Mucosa of descending colon (tissue), 3 donors: ENCODE measurements around the gene RGPD5. TPM values are rescaled to one million over a fixed set of nuclear protein-coding genes. Genes with fewer than 3 reads are reported as not detected.
"Not testable (repeated sequence)": the region's sequence is repeated elsewhere in the genome, so short reads cannot be mapped to it uniquely, and the experiment has no call there.

ENCODE experiments used
- ATAC-seq: fragments of 200-7000 bp; cut with Tn5 transposase; one replicate; pipeline ENCODE4 v1.9.1; 2020; ENCODE audit warnings: mild to moderate bottlenecking, moderate library complexity
- DNase-seq, 3 donors: peaks; one replicate each; pipeline ENCODE4 v3.0.0-alpha.2; 2020
- H3K36me3 ChIP-seq: fragments of 200-600 bp; one replicate; pipeline ENCODE4 v1.8.0; 2021; ENCODE audit warnings: low read depth, mild to moderate bottlenecking
- H3K4me1 ChIP-seq: fragments of 200-600 bp; one replicate; pipeline ENCODE4 v1.8.0; 2021; ENCODE audit warnings: low read depth, mild to moderate bottlenecking
- H3K4me3 ChIP-seq: fragments of 200-600 bp; one replicate; pipeline ENCODE4 v1.8.0; 2021; ENCODE audit warnings: mild to moderate bottlenecking
- H3K9me3 ChIP-seq: fragments of 200-600 bp; one replicate; pipeline ENCODE4 v1.8.0; 2021; ENCODE audit warnings: mild to moderate bottlenecking
- intact Hi-C, 2 donors: fragments of 100-400 bp; cut with DNase I in 1 of 2; cut with micrococcal nuclease in 1 of 2; formaldehyde crosslinking; loops; one replicate each; pipeline versions ENCODE4 v1.11.0 to v1.11.1; 2022; cut with DNase I, micrococcal nuclease
- long read RNA-seq, 2 donors: library from polyadenylated mRNA; unstranded; transcript quantifications; one replicate each; pipeline ENCODE4 v2.0.0, GENCODE V29; 2019 to 2021
- total RNA-seq, 3 donors: library from RNA; stranded (reverse); fragmentation: NEBNext Ultra II Directional in 2 of 3; extraction: Animal tissue kit (Norgen Biotek cat#: 25700) in 2 of 3; gene quantifications; one replicate each; pipeline versions ENCODE4 v1.2.1 to v1.2.4, GENCODE V29; 2021 to 2023
- donor health status: DM: no; HTN: no; CAD: no; lungs with moderate emphysema.
- donor health status: DM: no; HTN: no; CAD: no.
- donor health status: DM: no; HTN: yes; CAD: no.

Gene RGPD5
- total RNA-seq = 10 to 100 TPM; 30.9 to 55.2 (median 50.9) TPM
- long read RNA-seq, donor 1, partial matches to known transcripts = 3 of 4 reads
- long read RNA-seq, donor 1, other reads (novel, unspliced or antisense) = 1 of 4 reads
- long read RNA-seq, donor 2, partial matches to known transcripts = 0 of 1 reads
- long read RNA-seq, donor 2, other reads (novel, unspliced or antisense) = 1 of 1 reads

- intact Hi-C loops, H3K4me3 ChIP-seq, H3K4me1 ChIP-seq, H3K9me3 ChIP-seq, H3K36me3 ChIP-seq: not testable (repeated sequence)
- DNase-seq = peak in 1 of 3 donors; percentile 7
- peak; percentile 98 for ATAC-seq
Observed at GRCh38 chr2:109794074-109794737, at the start of gene RGPD5. RGPD5 (plus strand) TSS chr2:109794305; CDS start chr2:109794466, 161 bp downstream.

- H3K9me3 ChIP-seq, intact Hi-C loops, ATAC-seq, H3K36me3 ChIP-seq, DNase-seq, H3K4me1 ChIP-seq, H3K4me3 ChIP-seq: not testable (repeated sequence)
Observed at GRCh38 chr2:109751572-109751971, 42.5 kb upstream of the RGPD5 start.

- H3K4me1 ChIP-seq, DNase-seq, H3K4me3 ChIP-seq, H3K9me3 ChIP-seq, ATAC-seq, intact Hi-C loops, H3K36me3 ChIP-seq: not testable (repeated sequence)
Observed at GRCh38 chr2:109757163-109757824, 36.8 kb upstream of the RGPD5 start.

- H3K4me3 ChIP-seq = not testable (repeated sequence)
Observed at GRCh38 chr2:109760265-109761042, 33.7 kb upstream of the RGPD5 start.

GRCh38 chr2:109761043-109761454 is 33.1 kb upstream of the RGPD5 start:
- intact Hi-C loops, H3K36me3 ChIP-seq, DNase-seq, H3K4me1 ChIP-seq, H3K9me3 ChIP-seq, H3K4me3 ChIP-seq: not testable (repeated sequence)
- ATAC-seq = peak; percentile 18

More at GRCh38 chr2:109760265-109761042, 33.7 kb upstream of the RGPD5 start:
- peak; percentile 47 for ATAC-seq
- H3K36me3 ChIP-seq, intact Hi-C loops, H3K9me3 ChIP-seq, DNase-seq, H3K4me1 ChIP-seq: not testable (repeated sequence)

- intact Hi-C loops, DNase-seq, H3K4me3 ChIP-seq, H3K4me1 ChIP-seq, H3K36me3 ChIP-seq, H3K9me3 ChIP-seq: not testable (repeated sequence)
- ATAC-seq = peak; percentile 70
Observed at GRCh38 chr2:109761976-109762375, 32.1 kb upstream of the RGPD5 start.

GRCh38 chr2:109766074-109766473 is 28.0 kb upstream of the RGPD5 start:
- H3K36me3 ChIP-seq, intact Hi-C loops, H3K9me3 ChIP-seq, ATAC-seq, H3K4me1 ChIP-seq, H3K4me3 ChIP-seq: not testable (repeated sequence)
- DNase-seq = peak in 1 of 3 donors; percentile 10

- DNase-seq, H3K36me3 ChIP-seq, H3K4me3 ChIP-seq, ATAC-seq, H3K9me3 ChIP-seq, H3K4me1 ChIP-seq, intact Hi-C loops: not testable (repeated sequence)
Observed at GRCh38 chr2:109766886-109767578, 27.1 kb upstream of the RGPD5 start.

- H3K9me3 ChIP-seq, intact Hi-C loops, H3K4me3 ChIP-seq, ATAC-seq, H3K4me1 ChIP-seq, H3K36me3 ChIP-seq, DNase-seq: not testable (repeated sequence)
Observed at GRCh38 chr2:109768934-109769333, 25.2 kb upstream of the RGPD5 start.

- H3K4me3 ChIP-seq, DNase-seq, H3K4me1 ChIP-seq, ATAC-seq, H3K9me3 ChIP-seq, H3K36me3 ChIP-seq, intact Hi-C loops: not testable (repeated sequence)
Observed at GRCh38 chr2:109779118-109779517, 15.0 kb upstream of the RGPD5 start.

- intact Hi-C loops, H3K9me3 ChIP-seq, H3K36me3 ChIP-seq, ATAC-seq, H3K4me3 ChIP-seq, DNase-seq, H3K4me1 ChIP-seq: not testable (repeated sequence)
Observed at GRCh38 chr2:109781147-109781816, 12.8 kb upstream of the RGPD5 start.

GRCh38 chr2:109782446-109782993 is 11.6 kb upstream of the RGPD5 start:
- H3K9me3 ChIP-seq, ATAC-seq, H3K36me3 ChIP-seq, intact Hi-C loops, H3K4me3 ChIP-seq, DNase-seq, H3K4me1 ChIP-seq: not testable (repeated sequence)
